Measurements from ENCODE around the gene IGF1R. TPM values are rescaled to one million over a fixed set of nuclear protein-coding genes. Genes with fewer than 3 reads are reported as not detected.

The IGF1R gene
- total RNA-seq, 1 donor from 2014 or later, result 131 TPM

- TF ChIP-seq, protein P1, sequence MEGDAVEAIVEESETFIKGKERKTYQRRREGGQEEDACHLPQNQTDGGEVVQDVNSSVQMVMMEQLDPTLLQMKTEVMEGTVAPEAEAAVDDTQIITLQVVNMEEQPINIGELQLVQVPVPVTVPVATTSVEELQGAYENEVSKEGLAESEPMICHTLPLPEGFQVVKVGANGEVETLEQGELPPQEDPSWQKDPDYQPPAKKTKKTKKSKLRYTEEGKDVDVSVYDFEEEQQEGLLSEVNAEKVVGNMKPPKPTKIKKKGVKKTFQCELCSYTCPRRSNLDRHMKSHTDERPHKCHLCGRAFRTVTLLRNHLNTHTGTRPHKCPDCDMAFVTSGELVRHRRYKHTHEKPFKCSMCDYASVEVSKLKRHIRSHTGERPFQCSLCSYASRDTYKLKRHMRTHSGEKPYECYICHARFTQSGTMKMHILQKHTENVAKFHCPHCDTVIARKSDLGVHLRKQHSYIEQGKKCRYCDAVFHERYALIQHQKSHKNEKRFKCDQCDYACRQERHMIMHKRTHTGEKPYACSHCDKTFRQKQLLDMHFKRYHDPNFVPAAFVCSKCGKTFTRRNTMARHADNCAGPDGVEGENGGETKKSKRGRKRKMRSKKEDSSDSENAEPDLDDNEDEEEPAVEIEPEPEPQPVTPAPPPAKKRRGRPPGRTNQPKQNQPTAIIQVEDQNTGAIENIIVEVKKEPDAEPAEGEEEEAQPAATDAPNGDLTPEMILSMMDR (IDR thresholded peaks at IDR 0.05; ENCODE audit: unreplicated experiment), result no peak
- DNase-seq (ENCODE audit: low spot score), result no peak
- peaks cover 14% of the 10 kb centered on the region for H3K4me1 Mint-ChIP-seq (ENCODE audit: unreplicated experiment)
- peaks cover 13% of the 10 kb centered on the region for H3K36me3 Mint-ChIP-seq (ENCODE audit: low read depth, unreplicated experiment)
- no peak overlapping the region for H3K4me3 Mint-ChIP-seq (ENCODE audit: unreplicated experiment)
- H3K27me3 Mint-ChIP-seq (ENCODE audit: unreplicated experiment), result peaks cover 3% of the 10 kb centered on the region
- H3K27ac Mint-ChIP-seq (ENCODE audit: unreplicated experiment), result no peak overlapping the region
- no peaks in the 10 kb centered on the region for H3K9me3 Mint-ChIP-seq (ENCODE audit: unreplicated experiment)
Measured at GRCh38 chr15:98896802-98897732, 248.7 kb downstream of the IGF1R start.

GRCh38 chr15:98898122-98898521, 249.8 kb downstream of the IGF1R start:
- Mint-ChIP-seq H3K27me3 (ENCODE audit: unreplicated experiment) (peaks cover 3% of the 10 kb centered on the region), H3K36me3 (ENCODE audit: low read depth, unreplicated experiment) (peaks cover 11% of the 10 kb centered on the region), H3K4me3 (ENCODE audit: unreplicated experiment) (no peak overlapping the region), H3K27ac (ENCODE audit: unreplicated experiment) (no peak overlapping the region), H3K4me1 (ENCODE audit: unreplicated experiment) (peaks cover 13% of the 10 kb centered on the region), H3K9me3 (ENCODE audit: unreplicated experiment) (no peaks in the 10 kb centered on the region)
- TF ChIP-seq, protein P1 (IDR thresholded peaks at IDR 0.05; ENCODE audit: unreplicated experiment), result no peak
- DNase-seq (ENCODE audit: low spot score), result no peak

- H3K9me3 Mint-ChIP-seq (ENCODE audit: unreplicated experiment), result no peaks in the 10 kb centered on the region
- H3K4me1 Mint-ChIP-seq (ENCODE audit: unreplicated experiment), result peaks cover 13% of the 10 kb centered on the region
- no peak for DNase-seq (ENCODE audit: low spot score)
- H3K27ac Mint-ChIP-seq (ENCODE audit: unreplicated experiment), result no peak overlapping the region
- H3K4me3 Mint-ChIP-seq (ENCODE audit: unreplicated experiment), result no peak overlapping the region
- TF ChIP-seq, protein P1 (IDR thresholded peaks at IDR 0.05; ENCODE audit: unreplicated experiment), result no peak
- H3K36me3 Mint-ChIP-seq (ENCODE audit: low read depth, unreplicated experiment), result peaks cover 15% of the 10 kb centered on the region
- H3K27me3 Mint-ChIP-seq (ENCODE audit: unreplicated experiment), result peaks cover 3% of the 10 kb centered on the region
Measured at GRCh38 chr15:98899272-98900021, 251.1 kb downstream of the IGF1R start.

- Mint-ChIP-seq H3K9me3 (ENCODE audit: unreplicated experiment) (no peaks in the 10 kb centered on the region), H3K4me1 (ENCODE audit: unreplicated experiment) (peaks cover 9% of the 10 kb centered on the region), H3K4me3 (ENCODE audit: unreplicated experiment) (no peak overlapping the region), H3K27me3 (ENCODE audit: unreplicated experiment) (peaks cover 3% of the 10 kb centered on the region), H3K36me3 (ENCODE audit: low read depth, unreplicated experiment) (peaks cover 15% of the 10 kb centered on the region), H3K27ac (ENCODE audit: unreplicated experiment) (no peak overlapping the region)
- TF ChIP-seq, protein P1 (IDR thresholded peaks at IDR 0.05; ENCODE audit: unreplicated experiment), result no peak
- DNase-seq (ENCODE audit: low spot score), result no peak
Measured at GRCh38 chr15:98900356-98900755, 252.0 kb downstream of the IGF1R start.

Data from endothelial cell (in vitro differentiated cells).